Right atrium auricular region (tissue), 2 donors: ENCODE results near the gene STK11IP. TPM values are rescaled to one million over a fixed set of nuclear protein-coding genes. Genes with fewer than 3 reads are reported as not detected.
"Not testable (repeated sequence)": the region's sequence is repeated elsewhere in the genome, so short reads cannot be mapped to it uniquely, and the experiment has no call there.

Experiments
- DNase-seq: peaks from one replicate; pipeline ENCODE4 v3.0.0-alpha.2; 2019; ENCODE audit warnings: low spot score
- H3K27ac ChIP-seq, 2 donors: fragments of 200-600 bp; sonication (generic); 1 replicate in 1 of 2; 2 replicates in 1 of 2; pipeline ENCODE4 v1.5.1; 2016 to 2019
- H3K27me3 ChIP-seq, 2 donors: fragments of 200-600 bp; sonication (generic); one replicate each; pipeline versions ENCODE4 v1.5.1 to v1.6.0; 2017 to 2019
- H3K36me3 ChIP-seq: fragments of 200-600 bp; sonication (generic); one replicate; pipeline ENCODE4 v1.5.1; 2016
- H3K4me1 ChIP-seq, 2 donors: fragments of 200-600 bp; sonication (generic); one replicate each; pipeline versions ENCODE4 v1.5.1 to v1.6.0; 2017 to 2019
- H3K4me3 ChIP-seq, 2 donors: fragments of 200-600 bp; sonication (generic); 1 replicate in 1 of 2; 2 replicates in 1 of 2; pipeline ENCODE4 v1.5.1; 2017 to 2019; ENCODE audit warnings: mild to moderate bottlenecking in 1 of 2, moderate library complexity in 1 of 2
- H3K9me3 ChIP-seq, 2 donors: fragments of 200-600 bp; sonication (generic); one replicate each; pipeline ENCODE4 v1.5.1; 2019
- CTCF ChIP-seq, 2 donors: fragments of 200-600 bp; sonication (generic); IDR thresholded peaks; one replicate each; pipeline ENCODE4 v1.5.1; 2019; ENCODE audit warnings: antibody characterized with exemption in 2 of 2
- total RNA-seq, 2 donors: library from RNA; depleted of rRNA; stranded (reverse); fragments of >200 nt; gene quantifications; one replicate each; pipeline ENCODE4 v1.1.0, GENCODE V29; 2016

STK11IP gene
- total RNA-seq, 2 donors from 2014 or later, result 5.5 to 6.6 TPM

GRCh38 chr2:219645631-219646527 is 48.2 kb downstream of the STK11IP start:
- DNase-seq, result no peak
- Histone ChIP-seq H3K27me3 (no peaks in the 10 kb centered on the region), H3K27ac (peak overlapping the region; percentile 90 to 98), H3K4me1 (peaks cover 0 to 51% of the 10 kb centered on the region in 2 donors), H3K36me3 (peaks cover 11% of the 10 kb centered on the region), H3K9me3 (no peaks in the 10 kb centered on the region), H3K4me3 (no peak overlapping the region)
- TF ChIP-seq CTCF (IDR thresholded peaks at IDR 0.05), result no peak

- no peaks in the 10 kb centered on the region for H3K36me3 ChIP-seq
- H3K4me3 ChIP-seq, result no peak overlapping the region
- H3K27ac ChIP-seq, result no peak overlapping the region
- no peak for DNase-seq
- peaks cover 0 to 32% of the 10 kb centered on the region in 2 donors for H3K4me1 ChIP-seq
- no peaks in the 10 kb centered on the region for H3K27me3 ChIP-seq
- no peaks in the 10 kb centered on the region for H3K9me3 ChIP-seq
- TF ChIP-seq CTCF (IDR thresholded peaks at IDR 0.05), result no peak
Observed at GRCh38 chr2:219648176-219648575, 50.5 kb downstream of the STK11IP start.

DNA sequence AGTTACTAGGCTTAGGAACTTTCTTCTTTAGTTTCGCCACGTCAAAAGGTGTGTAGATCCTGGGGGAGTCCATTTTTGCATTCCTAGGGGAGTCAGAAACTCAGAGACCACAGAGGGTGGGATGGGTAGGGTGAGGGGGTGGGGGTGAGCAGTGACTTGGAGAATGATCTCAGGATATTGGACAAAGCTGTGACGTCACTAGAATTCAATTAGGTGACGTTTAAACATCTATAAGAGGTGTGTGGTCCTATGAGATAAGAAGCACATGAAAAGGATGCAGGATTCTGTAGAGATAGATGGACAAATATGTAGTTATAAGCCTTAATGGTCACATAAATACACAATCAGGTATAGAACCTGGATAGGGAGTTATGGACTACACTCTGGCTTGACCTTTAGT is 51.3 kb downstream of the STK11IP start:
- Histone ChIP-seq H3K36me3 (no peaks in the 10 kb centered on the region), H3K4me1 (peaks cover 0 to 24% of the 10 kb centered on the region in 2 donors), H3K27ac (no peak overlapping the region), H3K27me3 (no peaks in the 10 kb centered on the region), H3K4me3 (no peak overlapping the region), H3K9me3 (no peaks in the 10 kb centered on the region)
- DNase-seq, result no peak
- TF ChIP-seq CTCF (IDR thresholded peaks at IDR 0.05), result no peak

GRCh38 chr2:219650426-219651248 is 53.0 kb downstream of the STK11IP start:
- Histone ChIP-seq H3K4me1 (peaks cover 0 to 7% of the 10 kb centered on the region in 2 donors), H3K4me3 (no peak overlapping the region), H3K36me3 (no peaks in the 10 kb centered on the region), H3K9me3 (no peaks in the 10 kb centered on the region), H3K27me3 (no peaks in the 10 kb centered on the region), H3K27ac (no peak overlapping the region)
- TF ChIP-seq CTCF (IDR thresholded peaks at IDR 0.05), result no peak
- DNase-seq, result peak; percentile 36

- not testable (repeated sequence) for H3K27me3 ChIP-seq, H3K36me3 ChIP-seq, H3K4me1 ChIP-seq, H3K4me3 ChIP-seq, DNase-seq, H3K9me3 ChIP-seq, H3K27ac ChIP-seq
Observed at GRCh38 chr2:219651656-219652055, 54.0 kb downstream of the STK11IP start.

- Histone ChIP-seq H3K27ac (no peak overlapping the region), H3K27me3 (no peaks in the 10 kb centered on the region), H3K36me3 (no peaks in the 10 kb centered on the region), H3K4me1 (no peaks in the 10 kb centered on the region), H3K9me3 (peaks cover 0 to 4% of the 10 kb centered on the region in 2 donors), H3K4me3 (no peak overlapping the region)
- no peak for DNase-seq
- TF ChIP-seq CTCF (IDR thresholded peaks at IDR 0.05), result no peak
Observed at GRCh38 chr2:219656526-219656925, 58.9 kb downstream of the STK11IP start.
